Bronchial epithelial cell (primary cell): ENCODE measurements around the gene SLC16A2. TPM values are rescaled to one million over a fixed set of nuclear protein-coding genes. Genes with fewer than 3 reads are reported as not detected.

Experiments used
- DNase-seq: peaks from one replicate; pipeline ENCODE4 v3.0.0-alpha.2; 2010; ENCODE audit warnings: low read depth
- FAIRE-seq: peaks from 2 replicates; lab custom pipeline; 2011; peaks lifted over from hg19 to GRCh38; lab: Jason Lieb, UNC
- H3K27me3 ChIP-seq: 2 replicates; pipeline ENCODE4 v1.5.1; 2011; ENCODE audit warnings: low read length; ENCODE audit not compliant: control insufficient read depth, insufficient read depth
- H3K36me3 ChIP-seq: 2 replicates; pipeline ENCODE4 v1.5.1; 2011; ENCODE audit warnings: low read length; ENCODE audit not compliant: control insufficient read depth, insufficient read depth
- H3K4me3 ChIP-seq: 2 replicates; pipeline ENCODE4 v1.5.1; 2011; ENCODE audit warnings: mild to moderate bottlenecking, low read depth, low read length, control low read depth
- total RNA-seq: library from RNA; depleted of rRNA; stranded (reverse); fragments of >200 nt; gene quantifications from 2 replicates; pipeline ENCODE4 v1.2.1, GENCODE V29; 2014
- TF ChIP-seq, protein P1 (sequence below): IDR thresholded peaks from 2 replicates; pipeline ENCODE4 v1.5.1; 2011; ENCODE audit warnings: mild to moderate bottlenecking, moderate library complexity, low read length, control low read depth, inconsistent platforms; ENCODE audit not compliant: insufficient read depth, severe bottlenecking

Gene SLC16A2
- total RNA-seq, 1 donor from 2014 or later, result 1.3 TPM

DNA sequence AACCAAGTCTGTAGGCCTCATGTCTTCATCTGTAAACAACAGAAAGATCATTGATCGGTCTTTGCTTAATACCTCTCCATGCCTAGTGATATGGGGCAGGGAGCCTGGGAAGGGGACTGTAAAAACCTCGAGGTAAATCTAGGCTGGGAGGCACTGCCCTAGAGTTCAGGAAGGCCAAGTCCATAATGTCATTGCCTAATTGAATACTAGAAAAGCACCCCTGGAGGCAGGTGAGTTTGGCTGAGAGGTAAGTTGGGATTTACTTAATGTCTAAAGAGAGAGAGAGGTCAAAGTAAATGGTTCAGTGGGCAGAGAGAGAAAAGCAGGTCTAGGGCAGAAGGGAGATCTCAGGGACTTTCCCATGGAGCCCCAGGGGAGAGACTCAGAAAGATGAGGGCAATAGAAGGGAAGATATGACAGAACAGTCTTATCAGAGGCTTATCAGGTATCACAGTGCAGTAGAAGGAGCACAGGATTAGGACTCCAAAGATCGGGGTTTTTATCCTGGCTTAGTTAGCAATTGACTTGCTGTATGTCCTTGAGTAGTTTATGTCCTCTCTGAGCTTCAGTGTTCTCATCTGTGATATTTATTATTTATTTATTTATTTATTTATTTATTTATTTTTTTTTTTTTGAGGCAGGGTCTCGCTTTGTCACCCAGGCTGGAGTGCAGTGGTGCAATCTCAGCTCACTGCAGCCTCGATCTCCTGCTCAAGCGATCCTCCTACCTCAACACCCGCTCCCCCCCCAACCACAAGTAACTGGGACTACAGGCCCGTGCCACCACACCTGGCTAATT is 85.2 kb downstream of the SLC16A2 start:
- FAIRE-seq (no peak), DNase-seq (no peak)
- TF ChIP-seq, protein P1, sequence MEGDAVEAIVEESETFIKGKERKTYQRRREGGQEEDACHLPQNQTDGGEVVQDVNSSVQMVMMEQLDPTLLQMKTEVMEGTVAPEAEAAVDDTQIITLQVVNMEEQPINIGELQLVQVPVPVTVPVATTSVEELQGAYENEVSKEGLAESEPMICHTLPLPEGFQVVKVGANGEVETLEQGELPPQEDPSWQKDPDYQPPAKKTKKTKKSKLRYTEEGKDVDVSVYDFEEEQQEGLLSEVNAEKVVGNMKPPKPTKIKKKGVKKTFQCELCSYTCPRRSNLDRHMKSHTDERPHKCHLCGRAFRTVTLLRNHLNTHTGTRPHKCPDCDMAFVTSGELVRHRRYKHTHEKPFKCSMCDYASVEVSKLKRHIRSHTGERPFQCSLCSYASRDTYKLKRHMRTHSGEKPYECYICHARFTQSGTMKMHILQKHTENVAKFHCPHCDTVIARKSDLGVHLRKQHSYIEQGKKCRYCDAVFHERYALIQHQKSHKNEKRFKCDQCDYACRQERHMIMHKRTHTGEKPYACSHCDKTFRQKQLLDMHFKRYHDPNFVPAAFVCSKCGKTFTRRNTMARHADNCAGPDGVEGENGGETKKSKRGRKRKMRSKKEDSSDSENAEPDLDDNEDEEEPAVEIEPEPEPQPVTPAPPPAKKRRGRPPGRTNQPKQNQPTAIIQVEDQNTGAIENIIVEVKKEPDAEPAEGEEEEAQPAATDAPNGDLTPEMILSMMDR, result no peak
- H3K4me3 ChIP-seq, result no peak overlapping the region
- no peaks in the 10 kb centered on the region for H3K36me3 ChIP-seq
- H3K27me3 ChIP-seq, result no peaks in the 10 kb centered on the region

DNA sequence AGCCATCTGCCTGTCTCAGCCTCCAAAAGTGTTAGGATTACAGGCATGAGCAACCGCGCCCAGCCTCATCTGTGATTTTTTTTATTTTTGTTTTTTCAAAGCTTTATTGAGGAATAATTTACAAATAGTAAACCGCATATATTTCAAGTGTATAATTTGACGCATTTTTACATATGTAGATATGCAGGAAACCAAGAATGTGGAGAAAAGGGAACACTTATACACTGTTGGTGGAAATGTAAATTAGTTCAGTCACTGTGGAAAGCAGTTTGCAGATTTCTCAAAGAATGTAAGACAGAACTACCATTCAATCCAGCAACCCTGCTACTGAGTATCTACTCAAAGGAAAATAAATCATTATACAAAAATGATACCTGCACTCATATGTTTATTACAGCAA is 85.9 kb downstream of the SLC16A2 start:
- DNase-seq, result no peak
- TF ChIP-seq, protein P1, result no peak
- H3K4me3 ChIP-seq, result no peak overlapping the region
- FAIRE-seq, result no peak
- no peaks in the 10 kb centered on the region for H3K27me3 ChIP-seq
- H3K36me3 ChIP-seq, result no peaks in the 10 kb centered on the region

DNA sequence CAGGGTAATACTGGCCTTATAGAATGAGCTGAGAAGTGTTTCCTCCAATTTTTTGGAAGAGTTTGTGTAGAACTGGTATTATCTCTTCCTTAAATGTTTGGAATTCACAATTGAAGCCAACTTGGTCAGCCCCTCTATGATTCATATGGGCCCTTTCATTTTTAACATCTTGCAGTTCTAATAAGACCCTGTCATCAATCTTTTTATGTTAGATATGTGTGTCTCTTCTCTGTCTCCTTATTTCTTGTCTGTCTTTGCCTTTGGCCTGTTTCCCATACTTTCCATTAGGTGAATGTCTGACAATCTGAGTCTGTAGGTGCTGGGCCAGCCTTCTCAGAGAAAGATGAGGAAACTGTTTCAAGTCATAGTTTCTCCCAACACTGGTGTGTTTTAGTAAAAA is 88.7 kb downstream of the SLC16A2 start:
- TF ChIP-seq, protein P1, result no peak
- Histone ChIP-seq H3K27me3 (no peaks in the 10 kb centered on the region), H3K4me3 (no peak overlapping the region), H3K36me3 (no peaks in the 10 kb centered on the region)
- FAIRE-seq (no peak), DNase-seq (no peak)

DNA sequence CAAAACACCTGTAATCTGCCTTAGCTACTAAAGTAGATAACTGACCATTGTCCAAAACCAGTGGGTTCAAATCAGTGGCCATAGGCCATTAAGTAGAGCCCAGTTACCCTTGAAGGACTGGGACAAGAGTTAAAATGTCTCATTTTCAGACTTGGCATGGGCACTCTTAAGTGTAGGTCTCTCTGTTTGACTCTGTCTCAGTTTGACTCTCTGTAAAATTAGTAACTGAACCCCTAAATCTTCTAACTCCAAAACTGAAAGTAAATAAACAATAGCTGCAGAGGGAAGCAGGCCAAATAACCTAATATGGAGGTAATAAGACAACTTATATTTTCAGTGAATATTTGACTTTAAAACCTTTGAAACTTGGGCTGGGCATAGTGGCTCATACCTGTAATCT is 89.1 kb downstream of the SLC16A2 start:
- no peak overlapping the region for H3K4me3 ChIP-seq
- H3K27me3 ChIP-seq, result no peaks in the 10 kb centered on the region
- no peaks in the 10 kb centered on the region for H3K36me3 ChIP-seq
- no peak for FAIRE-seq
- TF ChIP-seq, protein P1, result no peak
- no peak for DNase-seq

DNA sequence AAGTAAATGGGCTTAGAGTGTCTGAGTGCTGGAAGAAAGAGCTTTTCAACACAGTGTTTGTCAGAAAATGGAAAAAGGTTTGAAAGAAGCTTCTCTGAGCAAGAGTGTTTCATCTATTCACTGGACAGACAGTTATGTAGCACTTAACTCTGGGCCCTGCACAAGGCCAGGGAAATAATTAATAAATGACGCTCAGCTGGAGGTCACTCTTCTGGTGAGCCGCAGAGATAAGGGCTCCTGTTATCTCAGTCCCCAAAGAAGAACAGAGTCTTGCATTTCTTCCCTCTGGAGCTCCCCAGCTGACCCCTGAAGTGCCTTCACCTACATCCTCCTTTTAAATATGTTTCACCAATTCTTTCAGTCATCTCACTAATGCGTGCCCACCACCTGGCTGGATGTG is 90.4 kb downstream of the SLC16A2 start:
- TF ChIP-seq, protein P1, result no peak
- DNase-seq, result no peak
- Histone ChIP-seq H3K27me3 (no peaks in the 10 kb centered on the region), H3K36me3 (no peaks in the 10 kb centered on the region), H3K4me3 (no peak overlapping the region)
- peak; percentile 81 for FAIRE-seq

DNA sequence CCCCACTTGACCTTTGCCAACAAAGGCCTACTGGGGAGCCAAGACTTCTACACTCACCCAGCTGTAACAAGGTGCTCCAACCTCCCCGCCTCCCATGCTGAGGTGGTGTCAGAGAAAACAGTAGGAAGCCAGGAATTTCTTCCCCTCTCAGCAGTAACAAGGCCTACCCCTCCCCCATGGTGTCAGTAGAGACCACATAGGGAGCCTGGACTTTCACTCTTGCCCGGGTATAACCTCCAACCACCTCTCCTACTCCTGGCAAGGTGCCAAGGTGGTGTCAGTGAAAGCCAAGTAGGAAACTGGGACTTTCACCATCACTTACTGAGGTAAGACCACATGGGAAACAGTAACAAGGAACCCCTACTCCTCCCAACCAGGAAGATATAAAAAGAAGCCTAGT is 93.1 kb downstream of the SLC16A2 start:
- TF ChIP-seq, protein P1, result no peak
- no peaks in the 10 kb centered on the region for H3K27me3 ChIP-seq
- no peak overlapping the region for H3K4me3 ChIP-seq
- no peaks in the 10 kb centered on the region for H3K36me3 ChIP-seq
- DNase-seq, result no peak
- FAIRE-seq, result peak; percentile 23
